Transverse colon (tissue), 4 donors: ENCODE measurements around the gene COL6A2. TPM values are rescaled to one million over a fixed set of nuclear protein-coding genes. Genes with fewer than 3 reads are reported as not detected.
"Not testable (repeated sequence)": the region's sequence is repeated elsewhere in the genome, so short reads cannot be mapped to it uniquely, and the experiment has no call there.

ENCODE experiments used
- DNase-seq: peaks from one replicate; pipeline ENCODE4 v3.0.0-alpha.2; 2019
- H3K27ac ChIP-seq, 4 donors: fragments of 200-600 bp; sonication (generic); 2 replicates each; pipeline ENCODE4 v1.5.1; 2016 to 2018; ENCODE audit warnings: inconsistent platforms in 4 of 4
- H3K27me3 ChIP-seq: fragments of 200-600 bp; sonication (generic); 2 replicates; pipeline ENCODE4 v1.5.1; 2017; ENCODE audit warnings: inconsistent platforms
- H3K36me3 ChIP-seq, 4 donors: fragments of 200-600 bp; sonication (generic); 2 replicates each; pipeline ENCODE4 v1.5.1; 2017 to 2019; ENCODE audit warnings: inconsistent platforms in 4 of 4
- H3K4me1 ChIP-seq, 4 donors: fragments of 200-600 bp; sonication (generic); 2 replicates each; pipeline ENCODE4 v1.5.1; 2017 to 2020; ENCODE audit warnings: inconsistent platforms in 4 of 4
- H3K4me3 ChIP-seq, 4 donors: fragments of 200-600 bp; sonication (generic); 1 replicate in 1 of 4; 2 replicates in 3 of 4; pipeline versions ENCODE4 v1.5.1 to v1.6.1; 2017 to 2019; ENCODE audit warnings: inconsistent platforms in 4 of 4
- H3K9me3 ChIP-seq, 2 donors: fragments of 200-600 bp; sonication (generic); 2 replicates each; pipeline ENCODE4 v1.5.1; 2017 to 2019; ENCODE audit warnings: inconsistent platforms in 2 of 2
- CTCF ChIP-seq, 5 experiments: fragments of 200-600 bp in 3 of 5; fragments of 450-650 bp in 2 of 5; sonication (generic) in 3 of 5; IDR thresholded peaks; 1 replicate in 2 of 5; 2 replicates in 3 of 5; pipeline ENCODE4 v1.5.1; 2016 to 2017; ENCODE audit warnings: antibody characterized with exemption in 5 of 5, inconsistent platforms in 3 of 5, mild to moderate bottlenecking in 2 of 5, moderate library complexity in 1 of 5
- EP300 ChIP-seq: sonication (generic); formaldehyde crosslinking; IDR thresholded peaks from one replicate; pipeline ENCODE4 v1.6.1; 2017; ENCODE audit warnings: antibody characterized with exemption, low read depth
- POLR2A ChIP-seq: fragments of 450-650 bp; IDR thresholded peaks from one replicate; pipeline ENCODE4 v1.6.1; 2016; ENCODE audit warnings: antibody characterized with exemption, mild to moderate bottlenecking, moderate library complexity
- POLR2AphosphoS5 ChIP-seq, 3 donors: sonication (generic); formaldehyde crosslinking; IDR thresholded peaks; one replicate each; pipeline ENCODE4 v1.6.1; 2016; ENCODE audit warnings: antibody characterized with exemption in 3 of 3
- WGBS, 2 donors: methylation state at CpG; one replicate each; pipeline ENCODE4 v1.1.5; 2018; ENCODE audit warnings: low coverage in 1 of 2; 5-methylcytosine and 5-hydroxymethylcytosine counted together
- in situ Hi-C, 4 donors: fragments of 200-750 bp; cut with MboI; loops; one replicate each; pipeline versions ENCODE4 v1.15.0 to v1.15.1; 2017; ENCODE audit warnings: low sequenced_read_pairs in 3 of 4, low pct_ligation_motif_present in 1 of 4, low pct_unique_long_range_greater_than_20kb in 1 of 4
- intact Hi-C: fragments of 100-400 bp; cut with DNase I; formaldehyde crosslinking; loops from one replicate; pipeline ENCODE4 v1.15.1; 2023; ENCODE audit warnings: low total_unique reads
- total RNA-seq, 4 donors: library from RNA; depleted of rRNA; stranded (reverse); fragments of >200 nt; gene quantifications; one replicate each; pipeline ENCODE4 v1.1.0, GENCODE V29; 2016

The COL6A2 gene
- total RNA-seq, 4 donors from 2014 or later, result 172 to 550 (median 346) TPM

DNA sequence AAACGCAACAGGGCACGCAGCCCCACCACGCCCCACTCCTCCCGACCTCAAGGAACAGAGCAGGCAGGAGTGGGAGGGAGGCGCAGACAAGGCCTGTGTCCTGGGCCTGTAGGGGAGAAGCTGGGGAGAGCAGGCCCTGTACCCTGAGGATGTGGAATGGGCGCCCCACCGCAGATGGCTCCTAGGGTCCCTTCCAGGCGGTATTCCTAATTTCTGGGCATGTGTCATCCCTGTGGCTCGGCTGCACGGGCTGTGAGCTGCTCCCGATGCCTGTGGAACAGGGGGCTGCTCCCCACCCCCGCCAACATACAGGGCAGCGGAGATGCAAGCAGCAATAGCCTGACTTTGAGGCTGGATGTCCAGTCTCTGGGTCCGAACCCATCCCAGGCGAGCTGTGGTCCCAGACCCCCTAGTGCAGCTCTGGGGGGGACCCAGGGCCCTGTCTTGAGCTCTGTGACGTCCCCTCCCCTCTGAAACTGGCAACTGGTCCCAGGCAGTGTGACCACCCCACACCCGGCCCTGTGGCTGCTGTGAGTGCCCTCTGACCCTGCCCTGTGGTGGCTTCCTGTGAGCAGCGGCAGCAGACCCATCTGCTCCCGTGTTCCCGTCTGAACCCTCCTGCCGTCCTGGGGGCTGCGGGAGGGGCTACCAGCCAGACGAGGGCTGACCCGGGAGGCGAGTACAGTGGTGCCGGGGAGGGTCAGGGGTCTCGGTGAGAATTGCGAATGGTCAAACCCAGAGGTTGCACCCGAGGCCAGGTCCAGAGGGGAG, 13.9 kb upstream of the COL6A2 start:
- no peak for DNase-seq
- Histone ChIP-seq H3K4me3 (no peak overlapping the region), H3K27me3 (peaks cover 4% of the 10 kb centered on the region), H3K4me1 (peaks cover 4 to 21% (median 12%) of the 10 kb centered on the region in 4 donors), H3K9me3 (no peaks in the 10 kb centered on the region), H3K36me3 (no peaks in the 10 kb centered on the region), H3K27ac (peak overlapping the region in 2 of 4 donors; percentile 1 to 40)
- WGBS, 2 donors, result 75% methylated on average over 28 of the region's 29 CpGs; no CpG with 5 or more reads in 1 of the 2 donors
- TF ChIP-seq POLR2A, result no peak
- no peak for TF ChIP-seq EP300
- TF ChIP-seq POLR2AphosphoS5 (IDR thresholded peaks at IDR 0.05), result no peak
- TF ChIP-seq CTCF (IDR thresholded peaks at IDR 0.05), result no peak
- in situ Hi-C loops, result no loop called here
- intact Hi-C loops, result no loop called here

DNA sequence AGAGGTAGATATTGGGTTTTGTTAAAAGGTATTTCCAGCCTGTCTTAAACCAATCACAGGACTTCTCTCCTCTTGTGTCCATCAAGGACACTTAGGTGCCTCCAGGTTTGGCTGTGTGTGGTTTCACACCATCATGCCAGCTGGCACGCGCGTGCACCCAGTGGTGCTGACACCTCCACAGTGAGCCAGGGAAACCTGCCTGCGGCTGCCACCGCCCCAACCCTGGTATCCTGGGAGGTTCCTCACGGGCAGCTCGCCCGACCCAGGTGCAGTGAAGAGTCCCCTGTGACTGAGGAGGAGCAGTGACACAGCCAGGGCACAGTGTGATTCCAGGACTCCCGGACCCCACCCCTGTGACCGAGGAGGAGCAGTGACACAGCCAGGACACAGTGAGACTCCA, 13.2 kb upstream of the COL6A2 start:
- in situ Hi-C loops (no loop called here), intact Hi-C loops (no loop called here)
- Histone ChIP-seq H3K36me3 (no peaks in the 10 kb centered on the region), H3K4me3 (no peak overlapping the region), H3K9me3 (no peaks in the 10 kb centered on the region), H3K27me3 (peaks cover 4% of the 10 kb centered on the region), H3K27ac (no peak overlapping the region), H3K4me1 (peaks cover 4 to 19% (median 11%) of the 10 kb centered on the region in 4 donors)
- TF ChIP-seq POLR2A, result no peak
- no peak for TF ChIP-seq CTCF (IDR thresholded peaks at IDR 0.05)
- no peak for TF ChIP-seq POLR2AphosphoS5 (IDR thresholded peaks at IDR 0.05)
- TF ChIP-seq EP300, result no peak
- no peak for DNase-seq
- WGBS, 2 donors, result 80% methylated on average over 10 of the region's 10 CpGs; no CpG with 5 or more reads in 1 of the 2 donors

DNA sequence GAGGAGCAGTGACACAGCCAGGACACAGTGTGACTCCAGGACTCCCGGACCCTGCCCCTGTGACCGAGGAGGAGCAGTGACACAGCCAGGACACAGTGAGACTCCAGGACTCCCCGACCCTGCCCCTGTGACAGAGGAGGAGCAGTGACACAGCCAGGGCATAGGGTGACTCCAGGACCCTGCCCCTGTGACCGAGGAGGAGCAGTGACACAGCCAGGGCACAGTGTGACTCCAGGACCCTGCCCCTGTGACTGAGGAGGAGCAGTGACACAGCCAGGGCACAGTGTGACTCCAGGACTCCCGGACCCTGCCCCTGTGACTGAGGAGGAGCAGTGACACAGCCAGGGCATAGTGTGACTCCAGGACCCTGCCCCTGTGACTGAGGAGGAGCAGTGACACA, 12.7 kb upstream of the COL6A2 start:
- H3K36me3 ChIP-seq, H3K4me3 ChIP-seq, H3K9me3 ChIP-seq, in situ Hi-C loops, intact Hi-C loops, DNase-seq, H3K27ac ChIP-seq, H3K27me3 ChIP-seq: not testable (repeated sequence)
- H3K4me1 ChIP-seq, result peaks cover 3 to 16% (median 6%) of the 10 kb centered on the region in 4 donors
- WGBS, 2 donors, result 71% methylated on average over 3 of the region's 5 CpGs; no CpG with 5 or more reads in 1 of the 2 donors

GRCh38 chr21:46087641-46088040, 10.3 kb upstream of the COL6A2 start:
- H3K27me3 ChIP-seq, result peaks cover 4% of the 10 kb centered on the region
- H3K4me1 ChIP-seq, result peaks cover under 1 to 14% (median 8%) of the 10 kb centered on the region in 4 donors
- no peak for DNase-seq
- intact Hi-C loops (no loop called here), in situ Hi-C loops (no loop called here)
- TF ChIP-seq EP300 (no peak), CTCF (IDR thresholded peaks at IDR 0.05) (no peak), POLR2AphosphoS5 (IDR thresholded peaks at IDR 0.05) (no peak), POLR2A (no peak)
- H3K9me3 ChIP-seq, result no peaks in the 10 kb centered on the region
- H3K4me3 ChIP-seq, result no peak overlapping the region
- no peak overlapping the region for H3K27ac ChIP-seq
- no peaks in the 10 kb centered on the region for H3K36me3 ChIP-seq
- 83 to 85% methylated on average over 1 of the region's 1 CpG for WGBS, 2 donors

GRCh38 chr21:46088189-46088588, 9.7 kb upstream of the COL6A2 start:
- Histone ChIP-seq H3K27me3 (peaks cover 4% of the 10 kb centered on the region), H3K4me3 (no peak overlapping the region), H3K27ac (no peak overlapping the region), H3K9me3 (no peaks in the 10 kb centered on the region), H3K4me1 (peaks cover 6 to 16% (median 14%) of the 10 kb centered on the region in 4 donors), H3K36me3 (no peaks in the 10 kb centered on the region)
- TF ChIP-seq POLR2A, result no peak
- no peak for TF ChIP-seq EP300
- TF ChIP-seq CTCF (IDR thresholded peaks at IDR 0.05), result no peak
- TF ChIP-seq POLR2AphosphoS5 (IDR thresholded peaks at IDR 0.05), result no peak
- 84 to 93% methylated on average over 2 of the region's 2 CpGs for WGBS, 2 donors
- DNase-seq, result no peak
- intact Hi-C loops (no loop called here), in situ Hi-C loops (no loop called here)
